HCEC 1CT (cell line): ENCODE results near the gene DNAJB13.
"Not testable (repeated sequence)": the region's sequence is repeated elsewhere in the genome, so short reads cannot be mapped to it uniquely, and the experiment has no call there.

Experiments
- DNase-seq: peaks from one replicate; pipeline ENCODE4 v3.0.0-alpha.2; 2017

The DNAJB13 gene

DNA sequence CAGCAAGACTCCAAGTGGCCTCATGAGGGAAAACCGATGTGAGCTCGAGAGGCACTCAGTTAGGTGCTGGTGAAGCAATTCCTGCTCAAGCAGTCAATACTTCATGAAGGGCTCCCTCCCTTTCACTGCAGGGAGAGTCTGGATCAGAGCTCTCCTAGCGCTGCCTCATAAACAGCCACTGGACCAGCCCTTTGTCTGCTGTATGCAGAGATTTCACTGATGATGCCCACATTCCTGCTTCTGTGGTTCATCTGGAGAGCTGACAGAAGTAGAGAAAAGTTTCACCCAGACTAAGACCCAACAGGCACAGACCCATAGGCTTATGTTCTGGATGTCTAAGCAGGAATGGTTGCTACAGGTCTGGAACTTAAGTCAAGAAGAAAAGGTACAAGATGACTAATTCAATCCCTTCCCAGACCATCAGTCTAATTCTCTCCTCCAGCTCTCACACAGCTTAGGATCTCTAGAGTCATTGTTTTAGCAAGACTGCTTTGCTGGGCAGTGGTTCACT, 27.8 kb downstream of the DNAJB13 start:
- DNase-seq, result no peak

GRCh38 chr11:73980001-73980961, 29.5 kb downstream of the DNAJB13 start:
- DNase-seq, result no peak

- no peak for DNase-seq
Observed at GRCh38 chr11:73981051-73981805, 30.4 kb downstream of the DNAJB13 start.

DNA sequence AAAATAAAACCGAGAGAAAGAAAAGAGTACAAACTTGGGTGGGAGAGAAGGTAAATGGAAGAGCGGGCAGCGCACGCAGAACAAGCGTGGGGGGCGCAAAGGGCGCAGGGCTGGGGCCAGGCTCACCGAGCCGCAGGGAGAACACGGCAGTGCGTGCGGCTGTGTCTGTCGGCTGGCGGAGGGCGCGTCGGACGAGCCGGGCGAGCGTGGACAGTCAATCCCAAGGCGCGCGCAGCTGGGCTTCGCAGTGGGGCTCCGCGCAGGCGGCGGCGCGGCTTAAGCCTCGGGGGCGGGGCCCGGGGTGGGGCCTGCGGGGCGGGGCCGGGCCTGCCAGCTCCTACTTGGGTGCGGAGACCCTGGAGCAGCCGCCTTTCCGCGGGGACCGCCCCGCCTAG, 31.8 kb downstream of the DNAJB13 start, which contains the start of gene UCP2:
UCP2 (minus strand) TSS at position 249 of the 395 bp plus-strand sequence. CDS start 4,465 bp downstream, outside the sequence.
- DNase-seq, result peak; percentile 77

GRCh38 chr11:73982990-73983740, 32.3 kb downstream of the DNAJB13 start:
- DNase-seq, result peak; percentile 86

- DNase-seq, result no peak
Observed at GRCh38 chr11:73983741-73984538, 33.1 kb downstream of the DNAJB13 start.

DNA sequence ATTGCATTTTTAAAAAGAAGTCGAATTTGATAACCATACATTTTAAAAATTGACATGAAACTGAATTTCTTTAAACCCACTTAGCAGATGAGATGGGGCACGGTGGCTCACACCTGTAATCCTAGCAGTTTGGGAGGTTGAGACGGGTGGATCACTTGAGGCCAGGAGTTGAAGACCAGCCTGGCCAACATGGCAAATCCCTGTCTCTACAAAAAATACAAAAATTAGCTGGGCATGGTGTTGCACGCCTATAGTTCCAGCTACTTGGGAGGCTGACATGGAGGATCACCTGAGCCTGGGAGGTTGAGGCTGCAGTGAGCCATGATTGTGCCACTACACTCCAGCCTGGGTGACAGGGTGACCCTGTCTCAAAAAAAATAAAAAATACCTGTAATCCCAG, 34.8 kb downstream of the DNAJB13 start:
- DNase-seq, result not testable (repeated sequence)

DNA sequence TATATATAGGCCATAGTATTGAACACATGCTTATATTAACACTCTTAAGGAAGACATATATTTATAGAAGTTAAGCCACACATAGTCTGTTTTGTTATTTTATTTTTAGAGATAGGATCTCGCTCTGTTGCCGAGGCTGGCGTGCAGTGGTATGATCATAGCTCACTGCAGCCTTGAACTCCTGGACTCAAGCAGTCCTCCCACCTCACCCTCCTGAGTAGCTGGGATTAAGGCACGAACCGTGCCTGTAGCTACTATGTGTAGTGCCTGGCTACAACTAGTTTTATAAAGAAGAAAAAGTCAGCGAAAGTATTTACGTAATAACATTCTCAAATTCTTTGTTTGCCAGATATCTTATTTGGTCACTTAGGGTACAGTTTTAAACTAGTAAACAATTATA, 37.4 kb downstream of the DNAJB13 start:
- no peak for DNase-seq

- DNase-seq, result no peak
Observed at GRCh38 chr11:73989156-73989555, 38.3 kb downstream of the DNAJB13 start.

DNA sequence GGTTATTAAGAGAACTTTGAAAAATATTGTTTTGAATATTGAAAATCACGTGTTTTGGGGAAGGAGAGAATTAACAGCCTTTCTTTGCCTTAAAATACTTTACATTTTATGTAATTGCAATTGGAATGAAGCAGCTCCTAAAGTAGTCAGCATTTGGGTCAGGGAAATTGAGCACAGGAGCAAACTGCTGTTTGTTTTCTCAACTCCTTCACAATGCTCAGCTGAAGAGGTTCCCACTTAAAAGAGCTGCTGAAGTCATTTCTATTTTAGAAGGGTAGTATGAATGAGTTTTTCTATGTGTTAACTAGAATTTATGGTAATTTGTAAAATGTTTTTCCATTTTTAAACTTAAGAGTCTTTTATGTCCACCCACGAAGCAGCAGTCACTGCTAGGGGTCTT, 39.9 kb downstream of the DNAJB13 start:
- no peak for DNase-seq

- no peak for DNase-seq
Observed at GRCh38 chr11:73991471-73992006, 40.7 kb downstream of the DNAJB13 start.

DNA sequence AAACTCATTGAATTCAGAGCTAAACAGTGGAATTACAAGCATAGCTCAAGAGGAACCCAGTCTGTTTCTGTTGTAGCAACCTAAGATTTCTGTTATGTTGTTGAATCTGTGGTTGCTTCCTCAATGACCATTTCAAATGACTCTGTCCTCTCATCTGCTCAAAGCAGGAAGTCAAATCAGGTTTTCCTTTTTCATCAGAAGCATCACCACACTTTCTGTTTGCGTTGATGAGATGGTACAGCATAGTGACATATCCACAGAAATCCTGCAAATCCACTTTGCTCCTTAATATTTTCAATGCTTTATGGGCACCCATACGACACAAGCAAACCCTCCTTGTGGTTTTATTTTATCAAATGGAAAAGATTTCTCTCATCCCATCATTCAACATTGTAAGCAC, 44.4 kb downstream of the DNAJB13 start:
- DNase-seq, result no peak

DNA sequence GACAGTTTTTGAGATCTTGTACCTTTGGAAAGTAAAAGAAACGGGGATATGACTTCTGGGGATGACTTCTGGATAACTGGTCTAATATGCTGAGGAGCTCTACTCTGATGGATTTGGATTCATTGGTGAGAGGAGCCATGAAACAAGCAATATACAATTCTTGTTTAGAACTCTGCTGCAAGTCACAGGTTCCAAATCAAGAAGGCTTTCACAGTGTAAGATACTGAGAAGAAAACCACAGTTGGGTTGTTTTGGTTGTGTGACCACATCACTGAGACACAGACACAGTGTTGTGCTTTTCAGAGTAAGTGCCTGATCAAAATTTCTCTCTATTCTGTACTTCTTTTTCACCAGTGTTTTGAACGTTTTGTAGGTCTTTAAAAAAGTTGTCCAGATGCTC, 44.9 kb downstream of the DNAJB13 start:
- DNase-seq, result no peak

GRCh38 chr11:73996161-73996747, 45.4 kb downstream of the DNAJB13 start:
- DNase-seq, result no peak

GRCh38 chr11:73997120-73997770, 46.4 kb downstream of the DNAJB13 start:
- no peak for DNase-seq

GRCh38 chr11:73998846-73999575, 48.2 kb downstream of the DNAJB13 start:
- no peak for DNase-seq

DNA sequence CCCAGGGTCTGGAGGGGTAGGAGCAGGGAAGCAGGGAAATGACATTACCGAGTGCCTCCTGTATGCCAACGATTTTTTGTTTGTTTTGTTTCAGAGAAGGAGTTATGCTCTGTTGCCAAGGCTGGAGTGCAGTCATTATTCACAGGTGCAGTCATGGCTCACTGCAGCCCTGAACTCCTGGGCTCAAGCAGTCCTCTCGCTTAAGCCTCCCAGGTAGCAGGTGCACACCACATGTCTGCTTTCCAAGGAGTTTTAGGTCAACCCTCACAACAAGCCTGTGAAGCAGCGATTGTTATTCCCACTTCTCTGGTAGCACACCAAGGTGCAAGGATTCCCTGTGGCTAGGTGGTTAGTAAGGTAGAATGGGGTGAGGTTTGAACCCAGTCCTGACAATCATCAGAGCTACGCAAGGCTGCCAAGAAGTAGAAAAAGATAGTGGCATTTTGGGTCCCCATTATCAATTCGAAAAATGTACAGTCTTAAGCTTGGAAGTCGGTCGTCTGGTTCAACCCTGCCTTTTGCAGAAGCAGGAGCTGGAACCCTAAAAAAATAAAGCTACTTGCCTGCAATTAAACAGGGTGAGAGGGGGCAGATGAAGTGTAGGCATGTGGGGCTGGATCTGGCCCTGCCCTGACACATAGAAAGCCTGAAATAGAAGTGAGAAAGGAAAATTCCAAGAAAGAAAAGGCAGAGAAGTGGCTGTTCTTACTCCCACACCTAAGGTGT, 48.9 kb downstream of the DNAJB13 start:
- no peak for DNase-seq

GRCh38 chr11:74000307-74001133, 49.7 kb downstream of the DNAJB13 start:
- DNase-seq, result no peak
